GM19193 (cell line): ENCODE results near the gene ANKRD39.
A peak's percentile ranks its signal among the peaks of the same experiment; 100 is the strongest.

Experiments used
- POLR2A ChIP-seq: IDR thresholded peaks from 4 replicates; pipeline ENCODE4 v1.6.1; 2011; ENCODE audit not compliant: insufficient read depth, insufficient read length; ENCODE audit errors: extremely low read depth

The ANKRD39 gene

DNA sequence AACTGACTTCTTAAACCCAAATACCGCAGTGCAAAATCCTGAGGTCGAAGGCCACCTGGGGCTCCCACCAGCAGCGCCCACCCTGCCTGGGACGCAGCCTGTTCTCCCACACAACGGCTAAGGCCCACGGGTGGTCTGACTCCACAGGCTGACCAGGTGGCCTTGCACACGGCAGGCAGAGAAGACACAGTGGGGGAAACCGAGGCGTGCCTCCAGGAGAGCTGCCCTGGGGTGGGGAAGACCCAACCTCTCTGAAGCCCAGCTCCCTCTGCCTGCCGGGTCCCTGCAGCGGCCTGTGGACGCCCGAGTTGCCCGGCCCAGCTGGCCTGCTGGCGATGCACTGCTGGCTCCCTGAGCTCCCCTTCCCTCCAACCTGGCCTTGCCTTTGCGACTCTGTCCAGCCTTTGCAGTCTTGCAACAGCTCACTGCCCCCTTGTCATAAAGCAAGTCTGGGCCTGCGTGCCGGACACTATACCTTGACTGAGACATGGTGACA, 21.8 kb upstream of the ANKRD39 start:
- no peak for TF ChIP-seq POLR2A

DNA sequence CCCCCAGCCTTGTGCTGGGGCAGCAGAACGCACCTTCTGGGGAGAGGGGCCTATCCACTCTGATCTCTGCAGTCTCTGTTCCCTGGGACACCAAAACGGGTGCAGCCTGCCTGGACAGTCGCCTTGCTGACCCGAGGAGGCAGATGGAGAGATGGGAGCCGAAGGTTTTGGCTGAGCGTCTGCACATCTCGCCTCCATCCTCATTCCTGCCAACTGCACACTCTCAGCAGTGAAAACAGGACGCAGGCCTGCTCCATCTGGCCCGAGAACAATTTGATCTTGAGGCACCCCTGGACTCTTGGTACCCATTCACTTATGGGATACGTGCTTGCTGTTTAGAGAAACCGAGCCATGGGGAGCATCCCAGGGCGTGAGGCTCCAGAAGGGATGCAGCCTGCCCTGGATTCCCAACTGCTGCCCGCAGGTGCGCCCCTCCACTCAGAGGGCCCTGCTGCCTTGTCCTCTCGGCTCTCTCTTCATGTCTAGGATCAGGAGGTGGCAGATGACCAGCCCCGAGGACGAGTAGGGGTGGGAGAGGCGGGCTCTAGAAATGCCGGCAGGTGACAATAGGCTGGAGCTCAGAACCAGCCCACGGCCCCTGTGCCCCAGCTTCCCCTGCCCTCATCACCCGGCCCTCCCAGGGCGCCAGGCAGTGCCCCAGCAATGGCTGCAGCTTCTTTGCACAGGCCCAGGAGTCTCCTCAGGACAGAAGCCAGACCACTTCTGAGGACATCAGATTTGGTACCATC, 21.2 kb upstream of the ANKRD39 start:
- TF ChIP-seq POLR2A = no peak

DNA sequence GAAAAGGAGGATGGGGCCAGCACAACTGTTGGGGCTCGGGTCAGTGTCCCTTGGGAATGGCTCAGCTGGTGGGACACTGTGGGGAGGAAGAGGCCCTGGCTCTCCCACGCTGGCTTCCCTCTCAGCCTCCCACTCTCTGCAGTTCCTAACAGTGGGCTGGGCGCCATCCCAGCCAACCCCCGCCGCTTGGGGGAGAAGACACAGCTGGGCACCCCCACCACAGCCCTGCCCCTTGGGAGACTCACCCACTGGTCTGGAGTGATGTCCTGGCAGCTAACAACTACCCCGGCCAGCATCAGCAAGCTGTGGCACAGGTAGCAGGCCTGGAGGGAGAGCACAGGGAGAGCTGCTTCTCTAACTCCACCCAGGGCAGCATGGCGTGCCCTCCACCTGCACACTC, 20.4 kb upstream of the ANKRD39 start:
- TF ChIP-seq POLR2A = no peak

DNA sequence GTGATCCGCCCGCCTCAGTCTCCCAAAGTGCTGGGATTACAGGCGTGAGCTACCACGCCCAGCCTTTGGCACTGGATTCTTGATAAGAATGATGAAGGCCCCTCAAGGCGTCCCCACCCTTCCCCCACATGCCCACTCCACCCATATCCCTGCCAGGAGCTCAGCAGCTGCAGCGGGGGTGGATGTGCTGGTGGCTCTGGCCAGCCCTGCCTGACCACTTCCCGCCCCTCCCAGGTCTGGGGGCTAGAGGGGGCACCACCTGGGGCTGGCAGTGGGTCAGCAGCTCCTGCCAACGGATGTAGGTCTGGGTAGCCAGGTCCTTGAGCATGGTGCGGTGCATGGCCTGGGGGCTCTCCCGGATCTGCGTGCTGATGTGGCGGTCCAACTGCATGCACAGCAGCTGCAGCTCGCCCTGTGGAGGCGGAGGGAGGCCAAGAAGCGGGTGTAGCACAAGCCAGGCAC, 19.8 kb upstream of the ANKRD39 start:
- TF ChIP-seq POLR2A = no peak

DNA sequence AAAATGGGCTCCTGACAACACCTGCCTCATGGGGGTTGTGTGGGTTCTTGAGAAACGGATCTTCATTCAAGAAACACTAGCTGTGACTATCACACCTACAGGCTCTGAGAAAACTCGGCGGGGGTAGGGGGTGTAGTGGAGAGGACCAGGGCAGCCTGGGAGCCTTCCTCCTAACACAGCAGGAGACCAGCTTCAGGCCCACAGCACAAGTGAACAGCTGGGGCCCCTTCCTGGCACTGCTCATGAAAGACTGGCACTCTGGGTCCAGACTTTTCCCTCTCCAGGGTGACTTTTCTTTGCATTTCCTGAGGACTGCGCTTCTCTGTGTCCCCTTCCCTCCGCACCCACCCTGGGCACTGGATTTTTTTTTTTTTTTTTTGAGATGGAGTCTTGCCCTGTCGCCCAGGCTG, 19.2 kb upstream of the ANKRD39 start:
- TF ChIP-seq POLR2A = no peak

DNA sequence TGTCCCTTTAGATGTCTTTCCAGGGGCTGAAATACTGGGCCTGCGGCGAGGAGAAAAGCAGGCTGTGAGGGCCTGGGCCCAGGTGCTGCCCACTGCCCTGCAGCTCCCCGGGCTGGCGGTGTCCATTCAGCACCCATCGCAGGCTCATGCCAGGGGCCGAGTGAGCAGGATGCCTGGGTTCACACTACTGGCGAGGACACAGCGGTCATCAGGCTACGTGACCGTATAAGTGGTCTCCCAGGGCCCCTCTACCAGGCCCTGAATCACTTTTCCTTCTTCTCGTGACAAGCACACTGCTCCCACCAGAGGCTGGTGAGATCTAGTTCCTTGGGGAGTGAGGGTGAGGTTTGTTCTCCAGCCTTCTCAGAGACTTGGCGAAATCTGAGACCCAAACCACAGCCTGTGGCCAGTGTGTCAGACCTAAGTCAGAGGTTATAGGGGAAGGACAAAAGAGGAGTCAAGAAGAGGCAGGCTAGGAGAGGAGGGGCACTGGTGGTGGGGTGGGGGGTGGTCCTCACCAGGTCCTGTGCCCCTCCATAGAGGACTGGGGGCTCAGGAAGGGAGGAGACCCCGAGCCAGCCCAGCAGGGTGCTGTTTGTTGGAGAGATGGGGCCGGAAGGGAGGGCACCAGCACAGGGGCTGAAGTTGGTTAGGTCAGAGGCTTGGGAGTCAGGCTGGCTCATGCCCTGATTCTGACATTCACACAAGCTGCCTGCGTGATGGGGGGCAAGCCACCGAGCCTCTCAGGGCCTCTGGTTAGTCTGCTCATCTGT, 18.6 kb upstream of the ANKRD39 start:
- TF ChIP-seq POLR2A = no peak

DNA sequence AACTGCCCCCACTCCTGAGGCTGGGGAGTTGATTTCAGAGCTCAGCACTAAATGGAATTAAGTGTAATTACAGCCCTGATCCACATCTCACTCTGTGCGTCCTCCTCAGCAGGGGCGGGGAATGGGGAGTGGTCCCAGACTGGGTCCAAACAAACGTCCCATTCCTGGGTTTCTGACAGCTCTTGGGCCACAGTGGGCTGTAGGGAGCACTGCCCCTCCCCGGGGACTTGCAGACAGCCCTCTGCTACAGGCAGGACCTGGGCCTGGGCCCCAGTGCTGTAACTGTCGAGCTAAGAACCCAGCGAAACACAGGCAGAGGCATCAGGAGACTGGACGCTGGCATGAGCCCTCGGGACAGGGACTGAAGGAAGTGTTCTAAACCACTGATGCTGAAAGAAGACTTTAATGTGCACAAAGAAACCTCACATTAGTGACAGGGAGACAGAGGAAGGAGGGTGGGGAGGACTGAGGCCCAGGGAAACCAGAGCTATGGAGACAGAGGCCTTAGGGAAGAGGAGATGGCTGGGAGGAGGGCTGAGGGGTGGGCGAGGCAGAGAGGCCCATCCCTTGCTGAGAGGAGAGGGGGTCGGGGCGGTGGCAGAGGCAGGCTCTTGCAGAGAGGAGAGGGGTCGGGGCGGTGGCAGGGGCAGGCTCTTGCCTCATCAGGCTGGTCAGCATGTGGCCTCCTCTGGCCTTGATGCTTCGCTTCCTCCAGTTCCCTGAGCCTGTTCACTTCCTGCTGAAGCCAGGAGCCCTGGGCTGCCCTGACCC, 17.9 kb upstream of the ANKRD39 start:
- no peak for TF ChIP-seq POLR2A

DNA sequence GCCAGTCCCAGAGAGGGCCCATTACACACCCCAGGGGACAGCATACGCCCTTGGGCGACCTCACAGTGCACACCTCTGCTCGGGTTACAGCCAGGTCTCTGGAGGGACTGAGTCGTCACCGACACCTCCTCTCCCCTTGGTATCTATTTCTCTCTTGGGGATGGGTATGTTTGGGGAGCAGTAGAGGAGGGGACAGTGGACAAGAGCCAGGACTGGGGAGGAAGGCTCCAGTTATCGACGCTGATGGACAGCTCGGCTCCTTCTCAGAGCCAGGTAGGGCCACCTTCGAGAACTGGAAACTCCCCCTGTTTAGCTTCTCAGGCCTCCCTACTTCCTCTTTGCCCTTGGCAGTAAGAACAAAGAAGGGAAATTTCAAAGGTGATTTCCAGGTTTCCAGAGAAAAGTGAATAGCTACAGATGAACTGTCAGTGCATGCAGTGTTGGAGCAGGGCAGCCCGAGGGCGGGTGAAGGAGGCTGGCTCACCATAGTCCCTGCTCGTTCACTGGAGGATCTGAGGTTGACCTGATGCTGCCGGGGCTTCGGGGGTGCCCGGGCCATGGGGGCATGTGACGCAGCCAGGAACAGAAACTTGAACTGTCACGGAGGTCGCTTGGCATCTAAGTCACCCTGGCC, 16.5 kb upstream of the ANKRD39 start:
- no peak for TF ChIP-seq POLR2A

DNA sequence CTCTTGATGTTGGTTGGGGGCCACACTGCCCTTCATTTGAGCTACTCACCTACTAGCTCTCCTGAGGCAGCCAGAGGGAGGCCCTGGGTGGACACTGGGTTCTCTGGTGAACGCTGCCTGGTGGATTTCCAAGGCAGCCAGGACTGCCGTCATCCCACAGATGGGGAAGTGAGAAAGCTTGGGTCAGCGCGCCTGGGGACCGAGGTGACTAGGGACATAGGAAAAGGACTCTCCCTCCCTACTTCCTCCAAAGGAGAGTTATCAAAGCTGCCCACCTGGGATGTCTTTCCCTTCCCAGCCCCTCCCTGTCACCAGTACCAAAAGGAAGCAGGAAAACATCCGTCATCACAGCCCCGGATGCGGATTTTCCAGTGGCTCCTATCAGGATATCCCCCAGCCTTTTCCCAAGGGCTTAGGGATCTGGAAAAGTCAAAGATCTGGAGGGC, 15.9 kb upstream of the ANKRD39 start:
- TF ChIP-seq POLR2A = no peak

DNA sequence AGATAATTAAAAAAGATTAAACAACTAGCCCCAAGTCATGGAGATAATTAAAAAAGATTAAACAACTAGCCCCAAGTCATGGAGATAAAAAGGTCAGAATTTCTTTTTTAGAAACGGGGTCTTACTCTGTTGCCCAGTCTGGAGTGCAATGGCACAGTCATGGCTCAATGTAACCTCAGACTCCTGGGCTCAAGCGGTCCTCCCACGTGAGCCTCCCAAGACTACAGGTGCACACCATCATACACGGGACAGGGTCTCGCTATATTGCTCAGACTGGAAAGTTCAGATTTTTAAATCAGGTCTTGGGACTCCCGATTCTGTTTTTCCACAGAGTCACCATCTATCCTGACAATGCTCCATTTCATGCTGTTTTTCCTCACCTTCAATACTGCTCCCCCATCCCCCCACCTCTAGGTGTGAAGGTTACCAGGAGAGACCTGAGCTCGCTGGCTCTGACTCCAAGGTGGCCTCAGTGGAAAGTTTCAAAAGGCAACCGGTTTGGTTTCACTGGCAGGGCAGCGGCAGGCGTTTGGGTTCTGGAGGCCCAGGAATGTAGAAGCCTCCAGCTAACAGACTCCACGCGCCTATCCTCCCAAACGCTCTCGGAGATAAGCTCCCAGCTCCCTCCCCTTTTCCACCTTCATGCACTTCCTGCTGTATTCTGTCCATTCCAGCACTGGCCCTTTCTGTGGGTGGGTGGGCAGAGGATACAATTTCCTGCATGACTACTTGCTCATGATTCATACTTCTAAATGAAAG, 15.0 kb upstream of the ANKRD39 start:
- TF ChIP-seq POLR2A = no peak

DNA sequence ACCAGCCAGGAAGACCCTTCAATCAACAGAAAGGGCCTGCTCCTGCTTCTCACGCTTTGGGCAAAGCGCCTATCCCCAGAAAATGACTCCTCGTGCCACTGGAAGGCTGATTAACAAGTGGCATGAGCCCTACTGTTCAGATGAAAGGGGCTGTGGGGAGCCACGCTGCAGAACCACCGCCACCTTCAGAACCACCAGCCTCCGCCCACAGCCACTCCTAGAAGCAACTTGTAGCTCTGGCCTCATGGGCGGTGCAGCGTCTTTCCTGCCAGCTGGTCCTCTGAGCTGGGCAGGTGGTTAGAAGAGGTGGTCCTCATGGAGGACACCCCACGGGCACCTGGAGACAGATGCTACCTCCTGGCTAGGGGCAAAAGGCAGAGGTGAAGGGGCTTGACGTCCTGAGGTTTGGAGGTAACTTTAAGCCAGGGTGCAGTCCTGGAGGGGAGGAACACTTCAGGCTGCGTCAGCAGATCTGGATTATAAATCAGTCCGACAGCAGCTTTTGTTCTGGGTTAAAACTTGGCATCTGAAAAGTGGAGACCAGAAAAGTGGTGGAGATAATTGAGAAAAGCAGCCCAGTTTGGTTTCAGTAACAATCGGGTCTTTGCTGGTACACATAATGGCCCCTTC, 12.9 kb upstream of the ANKRD39 start:
- TF ChIP-seq POLR2A = no peak

DNA sequence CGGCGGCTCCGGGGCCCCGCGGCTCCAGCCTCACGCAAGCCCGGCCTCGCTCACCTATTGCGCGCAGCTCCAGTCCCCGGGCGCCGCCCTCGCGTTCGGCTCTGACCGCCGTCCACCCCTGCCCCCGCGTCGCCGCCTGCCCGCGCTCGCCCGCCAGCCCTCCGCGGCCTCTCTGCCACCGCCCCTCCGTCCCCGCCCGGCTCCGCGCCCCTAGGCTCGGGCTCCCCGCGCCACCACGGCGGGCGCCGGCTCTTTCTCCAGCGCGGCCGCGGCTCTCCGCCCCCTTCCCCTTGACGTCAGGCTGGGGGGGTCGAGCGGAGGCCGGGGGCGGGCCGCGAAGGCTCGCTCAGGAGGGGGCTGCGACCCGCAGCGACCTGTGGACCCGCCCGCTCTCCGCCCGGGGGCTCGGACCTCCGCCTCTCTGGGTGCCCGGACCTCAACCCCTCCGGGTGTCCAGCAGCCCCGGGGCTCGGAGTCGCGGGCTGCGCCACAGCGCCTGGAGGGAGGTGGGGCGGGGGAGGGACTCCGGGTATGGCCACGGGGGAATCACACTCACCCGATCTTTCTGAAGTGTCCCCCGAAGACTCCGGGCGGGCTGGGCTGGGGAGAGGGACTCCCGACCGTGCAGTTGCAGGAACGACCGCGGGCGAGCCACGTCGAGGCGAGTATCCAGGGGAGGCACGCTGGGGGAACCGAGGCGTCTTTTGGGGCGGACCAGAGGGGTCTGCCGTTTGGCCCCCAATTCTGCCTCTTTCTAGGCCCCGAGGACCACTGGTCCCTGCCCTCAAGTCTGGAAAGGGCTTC, 12.2 kb upstream of the ANKRD39 start, which contains the start of gene SEMA4C:
Gene SEMA4C, minus strand, starts transcription at position 259 of the 804 bp plus-strand sequence. CDS start 2,194 bp downstream, outside the sequence.
- TF ChIP-seq POLR2A = peak; percentile 39
